Lower leg skin (tissue), 3 donors: ENCODE data around the gene KLHDC8B.

Experiments
- POLR2A ChIP-seq, 2 donors: fragments of 450-650 bp; IDR thresholded peaks; one replicate each; pipeline ENCODE4 v1.6.1; 2016 to 2017; ENCODE audit warnings: antibody characterized with exemption in 2 of 2, mild to moderate bottlenecking in 1 of 2, moderate library complexity in 1 of 2
- TF ChIP-seq, protein P1 (sequence below), 3 donors: fragments of 450-650 bp; IDR thresholded peaks; one replicate each; pipeline ENCODE4 v1.5.1; 2016; ENCODE audit warnings: antibody characterized with exemption in 3 of 3, mild to moderate bottlenecking in 3 of 3, moderate library complexity in 2 of 3

DNA sequence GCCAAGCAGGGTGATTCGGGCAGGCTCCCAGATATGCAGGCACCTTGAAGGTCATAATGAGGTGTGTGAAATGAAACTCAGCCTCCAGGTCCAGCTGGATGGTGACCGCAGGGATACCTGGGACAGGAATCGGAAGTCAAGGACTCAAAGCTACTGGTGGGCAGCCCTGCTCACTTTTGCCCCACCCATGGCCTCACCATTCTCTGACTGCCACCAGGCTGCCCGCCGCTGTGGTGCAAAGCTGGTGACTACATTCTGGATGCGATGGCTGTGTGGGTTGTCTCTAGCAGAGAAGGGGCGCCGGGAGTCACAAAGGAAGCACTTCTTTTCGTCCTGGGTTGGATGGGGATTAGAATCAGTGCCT is 39.3 kb upstream of the KLHDC8B start:
- TF ChIP-seq, protein P1, sequence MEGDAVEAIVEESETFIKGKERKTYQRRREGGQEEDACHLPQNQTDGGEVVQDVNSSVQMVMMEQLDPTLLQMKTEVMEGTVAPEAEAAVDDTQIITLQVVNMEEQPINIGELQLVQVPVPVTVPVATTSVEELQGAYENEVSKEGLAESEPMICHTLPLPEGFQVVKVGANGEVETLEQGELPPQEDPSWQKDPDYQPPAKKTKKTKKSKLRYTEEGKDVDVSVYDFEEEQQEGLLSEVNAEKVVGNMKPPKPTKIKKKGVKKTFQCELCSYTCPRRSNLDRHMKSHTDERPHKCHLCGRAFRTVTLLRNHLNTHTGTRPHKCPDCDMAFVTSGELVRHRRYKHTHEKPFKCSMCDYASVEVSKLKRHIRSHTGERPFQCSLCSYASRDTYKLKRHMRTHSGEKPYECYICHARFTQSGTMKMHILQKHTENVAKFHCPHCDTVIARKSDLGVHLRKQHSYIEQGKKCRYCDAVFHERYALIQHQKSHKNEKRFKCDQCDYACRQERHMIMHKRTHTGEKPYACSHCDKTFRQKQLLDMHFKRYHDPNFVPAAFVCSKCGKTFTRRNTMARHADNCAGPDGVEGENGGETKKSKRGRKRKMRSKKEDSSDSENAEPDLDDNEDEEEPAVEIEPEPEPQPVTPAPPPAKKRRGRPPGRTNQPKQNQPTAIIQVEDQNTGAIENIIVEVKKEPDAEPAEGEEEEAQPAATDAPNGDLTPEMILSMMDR (IDR thresholded peaks at IDR 0.05) = no peak
- no peak for TF ChIP-seq POLR2A (IDR thresholded peaks at IDR 0.05)
